Left ventricle myocardium inferior (tissue), 1 donor: Measurements from ENCODE around the gene MYRIP. TPM values are rescaled to one million over a fixed set of nuclear protein-coding genes. Genes with fewer than 3 reads are reported as not detected.

Experiments
- DNase-seq: peaks from one replicate; pipeline ENCODE4 v3.0.0-alpha.2; 2020
- H3K27ac ChIP-seq: fragments of 200-600 bp; replicated peaks from 2 replicates; pipeline ENCODE4 v1.8.0; 2021
- H3K27me3 ChIP-seq: fragments of 200-600 bp; 2 replicates; pipeline ENCODE4 v1.8.0; 2021; ENCODE audit warnings: low read depth
- H3K36me3 ChIP-seq: fragments of 200-600 bp; 2 replicates; pipeline ENCODE4 v1.8.0; 2021
- H3K4me1 ChIP-seq: fragments of 200-600 bp; 2 replicates; pipeline ENCODE4 v1.8.0; 2021
- H3K4me3 ChIP-seq: fragments of 200-600 bp; 2 replicates; pipeline ENCODE4 v1.8.0; 2021; ENCODE audit warnings: mild to moderate bottlenecking, moderate library complexity
- H3K9me3 ChIP-seq: fragments of 200-600 bp; replicated peaks from 2 replicates; pipeline ENCODE4 v1.8.0; 2021
- intact Hi-C: fragments of 100-400 bp; cut with micrococcal nuclease; formaldehyde crosslinking; loops from one replicate; pipeline ENCODE4 v1.11.0; 2022
- total RNA-seq: library from RNA; stranded (reverse); fragmentation: NEBNext Ultra II Directional; extraction: Animal tissue kit (Norgen Biotek cat#: 25700); gene quantifications from one replicate; pipeline ENCODE4 v1.2.1, GENCODE V29; 2021
- TF ChIP-seq, protein P1 (sequence below): fragments of 200-600 bp; IDR thresholded peaks from 2 replicates; pipeline ENCODE4 v1.8.0; 2021; ENCODE audit warnings: antibody characterized with exemption, mild to moderate bottlenecking, borderline replicate concordance
- donor health status: DM: no; HTN: yes; CAD: no; lungs with severe emphysema.

Gene MYRIP
- total RNA-seq, 1 donor from 2014 or later = 1.5 TPM

DNA sequence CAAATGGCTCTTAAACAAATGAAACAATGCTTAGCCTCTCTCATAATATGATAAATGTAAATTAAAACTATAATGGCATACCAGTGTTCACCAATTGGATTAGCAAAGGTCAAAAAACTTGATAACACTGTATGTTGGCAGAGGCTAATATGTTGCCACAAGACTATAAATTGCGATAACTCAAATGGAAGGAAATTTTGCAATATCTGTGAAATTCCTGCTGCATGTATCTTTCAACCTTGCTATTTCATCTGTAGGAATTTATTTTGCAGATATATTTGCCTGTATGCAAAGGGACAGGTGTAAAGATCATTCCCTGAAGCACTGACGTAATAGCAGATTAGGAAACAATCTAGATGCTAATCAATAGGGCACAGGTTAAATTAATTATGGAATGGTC lies 308.7 kb downstream of the MYRIP start:
- intact Hi-C loops = no loop called here
- DNase-seq = no peak
- H3K36me3 ChIP-seq = no peaks in the 10 kb centered on the region
- no peak overlapping the region for H3K4me3 ChIP-seq
- no peak overlapping the region for H3K27ac ChIP-seq
- no peaks in the 10 kb centered on the region for H3K27me3 ChIP-seq
- no peaks in the 10 kb centered on the region for H3K9me3 ChIP-seq
- TF ChIP-seq, protein P1, sequence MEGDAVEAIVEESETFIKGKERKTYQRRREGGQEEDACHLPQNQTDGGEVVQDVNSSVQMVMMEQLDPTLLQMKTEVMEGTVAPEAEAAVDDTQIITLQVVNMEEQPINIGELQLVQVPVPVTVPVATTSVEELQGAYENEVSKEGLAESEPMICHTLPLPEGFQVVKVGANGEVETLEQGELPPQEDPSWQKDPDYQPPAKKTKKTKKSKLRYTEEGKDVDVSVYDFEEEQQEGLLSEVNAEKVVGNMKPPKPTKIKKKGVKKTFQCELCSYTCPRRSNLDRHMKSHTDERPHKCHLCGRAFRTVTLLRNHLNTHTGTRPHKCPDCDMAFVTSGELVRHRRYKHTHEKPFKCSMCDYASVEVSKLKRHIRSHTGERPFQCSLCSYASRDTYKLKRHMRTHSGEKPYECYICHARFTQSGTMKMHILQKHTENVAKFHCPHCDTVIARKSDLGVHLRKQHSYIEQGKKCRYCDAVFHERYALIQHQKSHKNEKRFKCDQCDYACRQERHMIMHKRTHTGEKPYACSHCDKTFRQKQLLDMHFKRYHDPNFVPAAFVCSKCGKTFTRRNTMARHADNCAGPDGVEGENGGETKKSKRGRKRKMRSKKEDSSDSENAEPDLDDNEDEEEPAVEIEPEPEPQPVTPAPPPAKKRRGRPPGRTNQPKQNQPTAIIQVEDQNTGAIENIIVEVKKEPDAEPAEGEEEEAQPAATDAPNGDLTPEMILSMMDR = no peak
- H3K4me1 ChIP-seq = no peaks in the 10 kb centered on the region

DNA sequence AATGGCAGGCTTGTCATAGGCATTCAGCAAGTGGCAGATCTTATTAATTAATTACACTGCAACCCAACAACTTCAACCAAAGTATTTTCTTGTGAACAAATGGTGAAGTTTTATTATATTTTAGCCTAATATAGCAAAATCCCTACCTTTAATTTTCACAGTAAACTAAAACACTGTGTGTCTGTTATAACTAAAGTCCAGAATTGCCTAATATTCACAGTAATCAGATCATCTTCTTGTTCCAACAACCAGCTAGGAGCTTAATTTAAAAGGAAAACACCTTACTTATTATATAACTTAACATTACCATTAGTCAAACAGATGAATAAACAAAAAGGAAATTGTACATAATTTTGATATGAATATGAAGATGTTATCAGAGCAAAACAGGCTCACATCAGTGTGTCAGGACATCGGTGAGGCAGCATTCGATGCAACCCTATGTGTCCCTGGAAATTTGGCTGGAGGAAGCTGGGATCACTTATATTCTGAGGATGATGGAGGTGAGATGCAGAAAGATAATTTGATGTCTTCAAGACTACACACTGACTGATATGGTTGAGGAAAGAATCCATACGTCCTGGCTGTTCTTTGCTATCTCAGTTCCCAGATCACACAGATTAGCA lies 310.8 kb downstream of the MYRIP start:
- no peak overlapping the region for H3K4me3 ChIP-seq
- no peaks in the 10 kb centered on the region for H3K27me3 ChIP-seq
- DNase-seq = no peak
- H3K4me1 ChIP-seq = no peaks in the 10 kb centered on the region
- no peak overlapping the region for H3K27ac ChIP-seq
- no peaks in the 10 kb centered on the region for H3K36me3 ChIP-seq
- intact Hi-C loops = no loop called here
- TF ChIP-seq, protein P1 = no peak
- no peaks in the 10 kb centered on the region for H3K9me3 ChIP-seq

DNA sequence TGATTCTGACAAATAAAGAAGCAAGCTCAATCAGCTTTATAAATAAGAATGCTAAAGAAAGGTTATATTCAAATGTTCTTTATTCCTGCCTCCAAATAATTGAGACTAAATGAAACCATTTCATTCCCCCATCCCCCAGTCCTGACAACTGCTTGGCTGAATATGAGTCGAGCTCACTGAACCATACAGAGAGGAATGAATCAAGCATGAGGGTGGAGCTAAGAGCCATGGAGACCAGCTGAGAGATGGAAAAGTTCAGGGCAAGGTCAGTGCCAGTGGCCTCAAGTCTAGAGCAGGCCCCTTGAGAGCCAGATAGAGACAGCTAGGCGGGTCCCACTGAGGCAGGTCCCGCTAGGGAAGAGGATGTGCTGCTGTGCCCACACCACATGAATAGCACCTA lies 311.4 kb downstream of the MYRIP start:
- TF ChIP-seq, protein P1 = no peak
- no peaks in the 10 kb centered on the region for H3K4me1 ChIP-seq
- no peak overlapping the region for H3K4me3 ChIP-seq
- no peak for DNase-seq
- H3K9me3 ChIP-seq = no peaks in the 10 kb centered on the region
- no peak overlapping the region for H3K27ac ChIP-seq
- H3K36me3 ChIP-seq = no peaks in the 10 kb centered on the region
- intact Hi-C loops = no loop called here
- H3K27me3 ChIP-seq = no peaks in the 10 kb centered on the region

DNA sequence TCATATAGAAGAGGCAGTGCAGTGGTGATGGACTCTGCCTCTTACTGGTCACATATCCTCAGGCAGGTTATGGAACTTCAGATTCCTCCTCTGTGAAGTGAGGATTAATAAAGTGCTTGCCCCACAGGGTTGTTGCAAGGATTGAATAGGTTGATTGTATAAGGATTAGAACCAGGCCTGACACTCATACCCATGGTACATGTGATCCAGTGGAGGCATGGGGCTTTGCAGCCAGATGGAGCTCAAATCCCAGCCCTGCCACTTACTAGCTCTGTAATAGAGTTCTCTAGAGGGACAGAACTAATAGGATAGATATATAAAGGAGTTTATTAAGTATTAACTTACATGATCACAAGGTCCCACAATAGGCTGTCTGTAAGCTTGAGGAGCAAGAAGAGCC lies 315.5 kb downstream of the MYRIP start:
- H3K27me3 ChIP-seq = no peaks in the 10 kb centered on the region
- TF ChIP-seq, protein P1 = no peak
- no peaks in the 10 kb centered on the region for H3K4me1 ChIP-seq
- no peaks in the 10 kb centered on the region for H3K36me3 ChIP-seq
- H3K4me3 ChIP-seq = no peak overlapping the region
- H3K9me3 ChIP-seq = no peaks in the 10 kb centered on the region
- no peak for DNase-seq
- intact Hi-C loops = no loop called here
- H3K27ac ChIP-seq = no peak overlapping the region

DNA sequence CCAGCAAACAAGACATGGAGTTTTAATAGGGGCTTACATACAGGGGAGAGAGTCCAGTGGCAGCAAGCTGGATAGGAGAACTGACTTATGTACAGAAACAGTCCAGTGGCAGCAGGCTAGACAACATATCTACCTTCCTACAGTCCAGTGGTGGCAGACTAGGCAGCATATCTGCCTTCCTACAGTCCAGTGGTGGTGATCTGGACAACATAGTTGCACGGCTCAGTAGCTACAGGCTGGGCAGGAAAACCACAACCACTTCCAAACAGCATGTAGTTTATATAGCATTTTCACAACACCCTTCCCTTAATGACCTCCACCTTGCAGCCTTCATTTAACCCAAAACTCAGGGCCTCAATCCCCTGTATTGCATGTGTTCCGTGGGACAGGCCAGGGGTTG lies 318.8 kb downstream of the MYRIP start:
- peaks cover 9% of the 10 kb centered on the region for H3K9me3 ChIP-seq
- no peak overlapping the region for H3K4me3 ChIP-seq
- intact Hi-C loops = no loop called here
- no peaks in the 10 kb centered on the region for H3K27me3 ChIP-seq
- H3K4me1 ChIP-seq = no peaks in the 10 kb centered on the region
- no peak for DNase-seq
- TF ChIP-seq, protein P1 = no peak
- no peak overlapping the region for H3K27ac ChIP-seq
- H3K36me3 ChIP-seq = no peaks in the 10 kb centered on the region
